HepG2 (cell line): ENCODE results near the gene C14orf93. TPM values are rescaled to one million over a fixed set of nuclear protein-coding genes. Genes with fewer than 3 reads are reported as not detected.

Source experiments
- KDM4B ChIP-seq: sonication (generic); formaldehyde crosslinking; IDR thresholded peaks from 2 replicates; pipeline ENCODE4 v1.4.0; 2020; ENCODE audit warnings: missing genetic modification reagents
- KMT2B ChIP-seq: IDR thresholded peaks from 2 replicates; pipeline ENCODE4 v1.6.1; 2016; ENCODE audit warnings: missing genetic modification reagents, missing compliant biosample characterization
- NPAS2 ChIP-seq: sonication (generic); formaldehyde crosslinking; IDR thresholded peaks from 2 replicates; pipeline ENCODE4 v1.8.0; 2022; ENCODE audit warnings: mild to moderate bottlenecking, missing genetic modification reagents, borderline replicate concordance
- SMAD1 ChIP-seq: sonication (generic); formaldehyde crosslinking; IDR thresholded peaks from 2 replicates; pipeline ENCODE4 v1.4.0; 2020; ENCODE audit warnings: missing genetic modification reagents, low read depth, mild to moderate bottlenecking, borderline replicate concordance
- U2AF2 ChIP-seq: fragments of 200-400 bp; formaldehyde crosslinking; IDR thresholded peaks from 2 replicates; pipeline ENCODE4 v1.6.1; 2017; ENCODE audit warnings: low read depth, mild to moderate bottlenecking, low read length
- ZNF567 ChIP-seq: sonication (generic); formaldehyde crosslinking; IDR thresholded peaks from 2 replicates; pipeline ENCODE4 v1.8.1; 2023; ENCODE audit warnings: mild to moderate bottlenecking, missing genetic modification reagents, borderline replicate concordance
- ZNF703 ChIP-seq: sonication (generic); formaldehyde crosslinking; IDR thresholded peaks from 2 replicates; pipeline ENCODE4 v1.5.1; 2020; ENCODE audit warnings: missing genetic modification reagents, mild to moderate bottlenecking, moderate library complexity, borderline replicate concordance
- ZNF772 ChIP-seq: sonication (generic); formaldehyde crosslinking; IDR thresholded peaks from 2 replicates; pipeline ENCODE4 v1.5.0; 2020; ENCODE audit warnings: mild to moderate bottlenecking, missing genetic modification reagents
- ZSCAN30 ChIP-seq: sonication (generic); formaldehyde crosslinking; IDR thresholded peaks from 2 replicates; pipeline ENCODE4 v1.5.0; 2020; ENCODE audit warnings: mild to moderate bottlenecking, missing genetic modification reagents
- polyA plus RNA-seq, 8 experiments: library from polyadenylated mRNA; depleted of rRNA in 3 of 8; stranded (reverse) in 7 of 8; unstranded in 1 of 8; fragments of >200 nt; fragmentation: Illumina TruSeq in 4 of 8; extraction: Trizol in 4 of 8; gene quantifications; 2 replicates each; pipeline versions ENCODE4 v1.2.1 to v1.2.3, GENCODE V29; 2011 to 2016; ENCODE audit warnings: low read depth in 4 of 8, missing spikeins in 1 of 8, mixed read lengths in 1 of 8; ENCODE audit not compliant: insufficient read depth in 1 of 8
- total RNA-seq, 5 experiments: library from RNA; depleted of rRNA; stranded (reverse); fragments of >200 nt; fragmentation: Illumina TruSeq; extraction: Trizol; gene quantifications; 2 replicates each; pipeline ENCODE4 v1.2.3, GENCODE V29; 2016; ENCODE audit warnings: low read depth in 1 of 5
- TF ChIP-seq, protein P1 (sequence below): sonication (generic); formaldehyde crosslinking; IDR thresholded peaks from one replicate; pipeline ENCODE4 v1.5.1; 2020; ENCODE audit warnings: mild to moderate bottlenecking, missing genetic modification reagents; ENCODE audit errors: not compliant biosample characterization
- TF ChIP-seq, protein P2 (sequence below): IDR thresholded peaks from 2 replicates; pipeline ENCODE4 v1.6.1; 2016; ENCODE audit warnings: missing compliant biosample characterization, missing genetic modification reagents, borderline replicate concordance
- TF ChIP-seq, protein P3 (sequence below): sonication (generic); formaldehyde crosslinking; IDR thresholded peaks from 2 replicates; pipeline ENCODE4 v1.4.0; 2020; ENCODE audit warnings: mild to moderate bottlenecking, missing genetic modification reagents
- TF ChIP-seq, protein P4 (sequence below): sonication (generic); formaldehyde crosslinking; IDR thresholded peaks from 2 replicates; pipeline ENCODE4 v1.4.0; 2020; ENCODE audit warnings: mild to moderate bottlenecking, missing genetic modification reagents

Gene C14orf93
- total and polyA plus RNA-seq, 2 of the 13 experiments (the other 11 are each of a cell fraction or from before 2014, with no cell fraction given), result 11.4 to 22.5 TPM

DNA sequence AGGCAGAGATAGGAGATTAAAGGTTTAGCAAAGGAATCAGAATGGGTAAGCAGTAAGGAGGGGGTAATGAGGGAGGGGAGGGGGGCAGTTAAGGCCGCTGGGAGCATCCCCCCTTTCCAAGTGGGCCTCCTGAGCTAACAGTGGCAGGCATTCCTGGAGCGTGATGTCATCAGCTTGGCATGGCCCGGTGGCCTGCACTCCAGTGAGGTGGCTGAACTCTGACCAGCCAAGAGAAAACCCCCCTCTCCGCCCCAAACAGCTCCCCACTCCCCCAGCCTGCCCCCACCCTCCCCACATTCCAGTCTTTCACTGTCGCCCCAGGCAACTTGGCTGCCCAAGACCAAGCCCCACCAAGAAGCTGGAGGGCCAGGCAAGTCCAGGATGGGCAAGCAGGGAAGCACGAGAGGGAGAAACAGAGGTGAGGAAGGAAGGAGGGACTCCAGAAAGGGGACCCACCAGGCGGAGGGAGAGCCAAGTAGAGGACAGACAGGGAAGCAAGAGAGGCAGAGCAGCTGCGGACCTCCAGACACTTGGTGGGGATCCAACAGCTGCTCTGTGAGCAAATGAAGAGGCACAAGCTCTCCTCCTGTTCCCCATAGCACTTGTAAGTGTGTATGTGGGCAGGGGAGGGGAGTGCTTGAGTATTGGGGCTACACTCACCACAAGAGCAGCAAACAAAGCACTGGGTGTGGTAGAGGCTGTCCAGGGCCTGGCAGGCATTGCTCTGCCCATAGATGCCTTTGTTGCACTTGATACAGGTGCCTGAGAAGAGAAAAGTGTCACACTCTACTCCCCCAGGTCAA, 32.1 kb downstream of the C14orf93 start (continued):
- TF ChIP-seq ZNF703 (CRISPR knock-in tag) (no peak), ZNF567 (CRISPR knock-in tag) (peak; percentile 27; the same call in 1 of the 2 replicates), SMAD1 (CRISPR knock-in tag) (peak; percentile 78; the same call in 1 of the 2 replicates), ZNF772 (peak; percentile 88), U2AF2 (peak; percentile 79; the same call in 1 of the 2 replicates), ZSCAN30 (no peak), KMT2B (CRISPR knock-in tag) (peak; percentile 58; the same call in 1 of the 2 replicates), KDM4B (CRISPR knock-in tag) (peak; percentile 100), NPAS2 (CRISPR knock-in tag) (no peak)
- TF ChIP-seq, protein P1, sequence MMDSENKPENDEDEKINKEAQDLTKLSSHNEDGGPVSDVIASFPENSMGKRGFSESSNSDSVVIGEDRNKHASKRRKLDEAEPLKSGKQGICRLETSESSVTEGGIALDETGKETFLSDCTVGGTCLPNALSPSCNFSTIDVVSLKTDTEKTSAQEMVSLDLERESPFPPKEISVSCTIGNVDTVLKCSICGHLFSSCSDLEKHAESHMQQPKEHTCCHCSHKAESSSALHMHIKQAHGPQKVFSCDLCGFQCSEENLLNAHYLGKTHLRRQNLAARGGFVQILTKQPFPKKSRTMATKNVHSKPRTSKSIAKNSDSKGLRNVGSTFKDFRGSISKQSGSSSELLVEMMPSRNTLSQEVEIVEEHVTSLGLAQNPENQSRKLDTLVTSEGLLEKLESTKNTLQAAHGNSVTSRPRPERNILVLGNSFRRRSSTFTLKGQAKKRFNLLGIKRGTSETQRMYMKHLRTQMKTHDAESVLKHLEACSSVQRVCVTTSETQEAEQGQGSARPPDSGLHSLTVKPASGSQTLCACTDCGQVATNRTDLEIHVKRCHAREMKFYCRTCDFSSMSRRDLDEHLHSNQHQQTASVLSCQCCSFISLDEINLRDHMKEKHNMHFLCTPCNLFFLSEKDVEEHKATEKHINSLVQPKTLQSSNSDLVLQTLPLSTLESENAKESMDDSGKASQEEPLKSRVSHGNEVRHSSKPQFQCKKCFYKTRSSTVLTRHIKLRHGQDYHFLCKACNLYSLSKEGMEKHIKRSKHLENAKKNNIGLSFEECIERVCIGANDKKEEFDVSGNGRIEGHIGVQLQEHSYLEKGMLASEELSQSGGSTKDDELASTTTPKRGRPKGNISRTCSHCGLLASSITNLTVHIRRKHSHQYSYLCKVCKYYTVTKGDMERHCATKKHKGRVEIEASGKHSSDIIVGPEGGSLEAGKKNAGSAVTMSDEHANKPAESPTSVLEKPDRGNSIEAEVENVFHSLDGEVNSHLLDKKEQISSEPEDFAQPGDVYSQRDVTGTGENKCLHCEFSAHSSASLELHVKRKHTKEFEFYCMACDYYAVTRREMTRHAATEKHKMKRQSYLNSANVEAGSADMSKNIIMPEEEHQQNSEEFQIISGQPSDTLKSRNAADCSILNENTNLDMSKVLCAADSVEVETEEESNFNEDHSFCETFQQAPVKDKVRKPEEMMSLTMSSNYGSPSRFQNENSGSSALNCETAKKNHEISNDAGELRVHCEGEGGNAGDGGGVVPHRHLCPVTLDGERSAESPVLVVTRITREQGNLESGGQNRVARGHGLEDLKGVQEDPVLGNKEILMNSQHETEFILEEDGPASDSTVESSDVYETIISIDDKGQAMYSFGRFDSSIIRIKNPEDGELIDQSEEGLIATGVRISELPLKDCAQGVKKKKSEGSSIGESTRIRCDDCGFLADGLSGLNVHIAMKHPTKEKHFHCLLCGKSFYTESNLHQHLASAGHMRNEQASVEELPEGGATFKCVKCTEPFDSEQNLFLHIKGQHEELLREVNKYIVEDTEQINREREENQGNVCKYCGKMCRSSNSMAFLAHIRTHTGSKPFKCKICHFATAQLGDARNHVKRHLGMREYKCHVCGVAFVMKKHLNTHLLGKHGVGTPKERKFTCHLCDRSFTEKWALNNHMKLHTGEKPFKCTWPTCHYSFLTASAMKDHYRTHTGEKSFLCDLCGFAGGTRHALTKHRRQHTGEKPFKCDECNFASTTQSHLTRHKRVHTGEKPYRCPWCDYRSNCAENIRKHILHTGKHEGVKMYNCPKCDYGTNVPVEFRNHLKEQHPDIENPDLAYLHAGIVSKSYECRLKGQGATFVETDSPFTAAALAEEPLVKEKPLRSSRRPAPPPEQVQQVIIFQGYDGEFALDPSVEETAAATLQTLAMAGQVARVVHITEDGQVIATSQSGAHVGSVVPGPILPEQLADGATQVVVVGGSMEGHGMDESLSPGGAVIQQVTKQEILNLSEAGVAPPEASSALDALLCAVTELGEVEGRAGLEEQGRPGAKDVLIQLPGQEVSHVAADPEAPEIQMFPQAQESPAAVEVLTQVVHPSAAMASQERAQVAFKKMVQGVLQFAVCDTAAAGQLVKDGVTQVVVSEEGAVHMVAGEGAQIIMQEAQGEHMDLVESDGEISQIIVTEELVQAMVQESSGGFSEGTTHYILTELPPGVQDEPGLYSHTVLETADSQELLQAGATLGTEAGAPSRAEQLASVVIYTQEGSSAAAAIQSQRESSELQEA (CRISPR knock-in tag), result peak; percentile 26
- TF ChIP-seq, protein P2, sequence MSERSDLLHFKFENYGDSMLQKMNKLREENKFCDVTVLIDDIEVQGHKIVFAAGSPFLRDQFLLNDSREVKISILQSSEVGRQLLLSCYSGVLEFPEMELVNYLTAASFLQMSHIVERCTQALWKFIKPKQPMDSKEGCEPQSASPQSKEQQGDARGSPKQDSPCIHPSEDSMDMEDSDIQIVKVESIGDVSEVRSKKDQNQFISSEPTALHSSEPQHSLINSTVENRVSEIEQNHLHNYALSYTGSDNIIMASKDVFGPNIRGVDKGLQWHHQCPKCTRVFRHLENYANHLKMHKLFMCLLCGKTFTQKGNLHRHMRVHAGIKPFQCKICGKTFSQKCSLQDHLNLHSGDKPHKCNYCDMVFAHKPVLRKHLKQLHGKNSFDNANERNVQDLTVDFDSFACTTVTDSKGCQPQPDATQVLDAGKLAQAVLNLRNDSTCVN (CRISPR knock-in tag), result peak; percentile 59; the same call in 1 of the 2 replicates
- TF ChIP-seq, protein P3, sequence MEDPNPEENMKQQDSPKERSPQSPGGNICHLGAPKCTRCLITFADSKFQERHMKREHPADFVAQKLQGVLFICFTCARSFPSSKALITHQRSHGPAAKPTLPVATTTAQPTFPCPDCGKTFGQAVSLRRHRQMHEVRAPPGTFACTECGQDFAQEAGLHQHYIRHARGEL (CRISPR knock-in tag), result no peak
- TF ChIP-seq, protein P4, sequence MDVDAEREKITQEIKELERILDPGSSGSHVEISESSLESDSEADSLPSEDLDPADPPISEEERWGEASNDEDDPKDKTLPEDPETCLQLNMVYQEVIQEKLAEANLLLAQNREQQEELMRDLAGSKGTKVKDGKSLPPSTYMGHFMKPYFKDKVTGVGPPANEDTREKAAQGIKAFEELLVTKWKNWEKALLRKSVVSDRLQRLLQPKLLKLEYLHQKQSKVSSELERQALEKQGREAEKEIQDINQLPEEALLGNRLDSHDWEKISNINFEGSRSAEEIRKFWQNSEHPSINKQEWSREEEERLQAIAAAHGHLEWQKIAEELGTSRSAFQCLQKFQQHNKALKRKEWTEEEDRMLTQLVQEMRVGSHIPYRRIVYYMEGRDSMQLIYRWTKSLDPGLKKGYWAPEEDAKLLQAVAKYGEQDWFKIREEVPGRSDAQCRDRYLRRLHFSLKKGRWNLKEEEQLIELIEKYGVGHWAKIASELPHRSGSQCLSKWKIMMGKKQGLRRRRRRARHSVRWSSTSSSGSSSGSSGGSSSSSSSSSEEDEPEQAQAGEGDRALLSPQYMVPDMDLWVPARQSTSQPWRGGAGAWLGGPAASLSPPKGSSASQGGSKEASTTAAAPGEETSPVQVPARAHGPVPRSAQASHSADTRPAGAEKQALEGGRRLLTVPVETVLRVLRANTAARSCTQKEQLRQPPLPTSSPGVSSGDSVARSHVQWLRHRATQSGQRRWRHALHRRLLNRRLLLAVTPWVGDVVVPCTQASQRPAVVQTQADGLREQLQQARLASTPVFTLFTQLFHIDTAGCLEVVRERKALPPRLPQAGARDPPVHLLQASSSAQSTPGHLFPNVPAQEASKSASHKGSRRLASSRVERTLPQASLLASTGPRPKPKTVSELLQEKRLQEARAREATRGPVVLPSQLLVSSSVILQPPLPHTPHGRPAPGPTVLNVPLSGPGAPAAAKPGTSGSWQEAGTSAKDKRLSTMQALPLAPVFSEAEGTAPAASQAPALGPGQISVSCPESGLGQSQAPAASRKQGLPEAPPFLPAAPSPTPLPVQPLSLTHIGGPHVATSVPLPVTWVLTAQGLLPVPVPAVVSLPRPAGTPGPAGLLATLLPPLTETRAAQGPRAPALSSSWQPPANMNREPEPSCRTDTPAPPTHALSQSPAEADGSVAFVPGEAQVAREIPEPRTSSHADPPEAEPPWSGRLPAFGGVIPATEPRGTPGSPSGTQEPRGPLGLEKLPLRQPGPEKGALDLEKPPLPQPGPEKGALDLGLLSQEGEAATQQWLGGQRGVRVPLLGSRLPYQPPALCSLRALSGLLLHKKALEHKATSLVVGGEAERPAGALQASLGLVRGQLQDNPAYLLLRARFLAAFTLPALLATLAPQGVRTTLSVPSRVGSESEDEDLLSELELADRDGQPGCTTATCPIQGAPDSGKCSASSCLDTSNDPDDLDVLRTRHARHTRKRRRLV, result no peak
